ENCODE data around the gene MED31. TPM values are rescaled to one million over a fixed set of nuclear protein-coding genes. Genes with fewer than 3 reads are reported as not detected.

MED31 gene
- total and polyA plus RNA-seq, 12 donors: 8.0 to 69.1 (median 22.0) TPM

- Histone ChIP-seq H3K9me3 (replicated peaks in 1 of 3) (no peaks in the 10 kb centered on the region), H3K27ac (no peak overlapping the region), H3K27me3 (peaks cover 18% of the 10 kb centered on the region), H3K4me1 (replicated peaks in 1 of 2) (no peaks in the 10 kb centered on the region), H3K36me3 (replicated peaks in 1 of 2) (no peaks in the 10 kb centered on the region), H3K4me3 (no peak overlapping the region)
- TF ChIP-seq POLR2A (IDR thresholded peaks at IDR 0.05) (no peak), CTCF (IDR thresholded peaks at IDR 0.05) (no peak)
- no peak for DNase-seq
- 50 to 64% (median 56%) methylated on average over 2 to 16 of the region's 16 CpGs for WGBS, 4 donors
- intact Hi-C loops (cut with DNase I): no loop called here
Measured at GRCh38 chr17:6677158-6677831, 25.9 kb upstream of the MED31 start.

GRCh38 chr17:6676802-6677157 is 25.4 kb upstream of the MED31 start:
- Histone ChIP-seq H3K36me3 (replicated peaks in 1 of 2) (no peaks in the 10 kb centered on the region), H3K27me3 (peaks cover 18% of the 10 kb centered on the region), H3K27ac (no peak overlapping the region), H3K4me3 (no peak overlapping the region), H3K9me3 (replicated peaks in 1 of 3) (no peaks in the 10 kb centered on the region), H3K4me1 (replicated peaks in 1 of 2) (no peaks in the 10 kb centered on the region)
- DNase-seq: no peak
- TF ChIP-seq CTCF (IDR thresholded peaks at IDR 0.05) (no peak), POLR2A (IDR thresholded peaks at IDR 0.05) (no peak)
- intact Hi-C loops (cut with DNase I): no loop called here
- WGBS, 4 donors: 67 to 73% (median 68%) methylated on average over 1 to 6 of the region's 6 CpGs; no CpG with 5 or more reads in 1 of the 4 donors

GRCh38 chr17:6675201-6675825 is 23.9 kb upstream of the MED31 start:
- Histone ChIP-seq H3K27me3 (peaks cover 18% of the 10 kb centered on the region), H3K4me3 (no peak overlapping the region), H3K36me3 (replicated peaks in 1 of 2) (no peaks in the 10 kb centered on the region), H3K4me1 (replicated peaks in 1 of 2) (no peaks in the 10 kb centered on the region), H3K9me3 (replicated peaks in 1 of 3) (no peaks in the 10 kb centered on the region), H3K27ac (no peak overlapping the region)
- DNase-seq: no peak
- intact Hi-C loops (cut with DNase I): no loop called here
- WGBS, 4 donors: 72 to 81% (median 77%) methylated on average over 7 to 11 of the region's 11 CpGs
- TF ChIP-seq POLR2A (IDR thresholded peaks at IDR 0.05): no peak
- no peak for TF ChIP-seq CTCF (IDR thresholded peaks at IDR 0.05)

- H3K36me3 ChIP-seq (replicated peaks in 1 of 2): no peaks in the 10 kb centered on the region
- peaks cover 18% of the 10 kb centered on the region for H3K27me3 ChIP-seq
- DNase-seq: no peak
- 85 to 93% (median 89%) methylated on average over 9 to 13 of the region's 13 CpGs for WGBS, 4 donors
- no peaks in the 10 kb centered on the region for H3K9me3 ChIP-seq (replicated peaks in 1 of 3)
- intact Hi-C loops (cut with DNase I): no loop called here
- H3K4me1 ChIP-seq (replicated peaks in 1 of 2): no peaks in the 10 kb centered on the region
- no peak overlapping the region for H3K4me3 ChIP-seq
- TF ChIP-seq CTCF (IDR thresholded peaks at IDR 0.05): no peak
- no peak for TF ChIP-seq POLR2A (IDR thresholded peaks at IDR 0.05)
- H3K27ac ChIP-seq: no peak overlapping the region
Measured at GRCh38 chr17:6674586-6674985, 23.2 kb upstream of the MED31 start.

Data from adrenal gland (tissue), 12 donors.